ENCODE data around the gene GOLGA8T.
"Not testable (repeated sequence)": the region's sequence is repeated elsewhere in the genome, so short reads cannot be mapped to it uniquely, and the experiment has no call there.

DNA sequence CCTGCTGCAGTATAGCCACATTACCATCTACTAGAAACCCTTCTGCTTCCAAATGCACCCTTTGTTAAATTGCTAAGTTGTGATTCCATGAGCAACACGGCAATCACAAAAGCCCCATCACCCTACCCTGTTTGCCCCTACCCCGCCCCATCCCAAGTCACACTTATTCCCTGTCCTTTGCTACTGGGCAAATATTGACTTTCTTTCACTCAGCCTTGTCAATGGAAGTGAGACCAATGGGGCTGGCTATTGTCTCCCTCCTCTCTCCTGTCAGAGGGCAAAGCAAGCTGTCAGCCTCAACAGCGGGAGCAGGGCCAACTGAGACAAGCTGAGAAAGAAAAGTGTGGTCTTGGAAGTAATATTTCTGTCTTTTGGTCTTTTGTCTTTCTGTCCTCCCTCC lies 52.6 kb downstream of the GOLGA8T start:
- TF ChIP-seq RAD21 (IDR thresholded peaks at IDR 0.05; ENCODE audit: low read length); TEAD4 (IDR thresholded peaks at IDR 0.05; ENCODE audit: borderline replicate concordance, insufficient read depth); EP300 (IDR thresholded peaks at IDR 0.05; ENCODE audit: borderline replicate concordance in 1 of 2, low read depth in 1 of 2, low read length in 1 of 2); POLR2AphosphoS5 (IDR thresholded peaks at IDR 0.05; ENCODE audit: low read depth, low read length); SIN3A (IDR thresholded peaks at IDR 0.05; ENCODE audit: borderline replicate concordance, low read depth, low read length); TAF1 (IDR thresholded peaks at IDR 0.05; ENCODE audit: borderline replicate concordance, low read depth, low read length); MXI1 (IDR thresholded peaks at IDR 0.05; ENCODE audit: low read depth, low read length); EZH2phosphoT487 (IDR thresholded peaks at IDR 0.05; ENCODE audit: borderline replicate concordance, low read depth); JUND (IDR thresholded peaks at IDR 0.05): not testable (repeated sequence)
- TF ChIP-seq, protein P1, sequence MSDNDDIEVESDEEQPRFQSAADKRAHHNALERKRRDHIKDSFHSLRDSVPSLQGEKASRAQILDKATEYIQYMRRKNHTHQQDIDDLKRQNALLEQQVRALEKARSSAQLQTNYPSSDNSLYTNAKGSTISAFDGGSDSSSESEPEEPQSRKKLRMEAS (IDR thresholded peaks at IDR 0.05; ENCODE audit: low read depth) = not testable (repeated sequence)
- TF ChIP-seq, protein P2, sequence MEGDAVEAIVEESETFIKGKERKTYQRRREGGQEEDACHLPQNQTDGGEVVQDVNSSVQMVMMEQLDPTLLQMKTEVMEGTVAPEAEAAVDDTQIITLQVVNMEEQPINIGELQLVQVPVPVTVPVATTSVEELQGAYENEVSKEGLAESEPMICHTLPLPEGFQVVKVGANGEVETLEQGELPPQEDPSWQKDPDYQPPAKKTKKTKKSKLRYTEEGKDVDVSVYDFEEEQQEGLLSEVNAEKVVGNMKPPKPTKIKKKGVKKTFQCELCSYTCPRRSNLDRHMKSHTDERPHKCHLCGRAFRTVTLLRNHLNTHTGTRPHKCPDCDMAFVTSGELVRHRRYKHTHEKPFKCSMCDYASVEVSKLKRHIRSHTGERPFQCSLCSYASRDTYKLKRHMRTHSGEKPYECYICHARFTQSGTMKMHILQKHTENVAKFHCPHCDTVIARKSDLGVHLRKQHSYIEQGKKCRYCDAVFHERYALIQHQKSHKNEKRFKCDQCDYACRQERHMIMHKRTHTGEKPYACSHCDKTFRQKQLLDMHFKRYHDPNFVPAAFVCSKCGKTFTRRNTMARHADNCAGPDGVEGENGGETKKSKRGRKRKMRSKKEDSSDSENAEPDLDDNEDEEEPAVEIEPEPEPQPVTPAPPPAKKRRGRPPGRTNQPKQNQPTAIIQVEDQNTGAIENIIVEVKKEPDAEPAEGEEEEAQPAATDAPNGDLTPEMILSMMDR (IDR thresholded peaks at IDR 0.05) = not testable (repeated sequence)
- TF ChIP-seq, protein P3, sequence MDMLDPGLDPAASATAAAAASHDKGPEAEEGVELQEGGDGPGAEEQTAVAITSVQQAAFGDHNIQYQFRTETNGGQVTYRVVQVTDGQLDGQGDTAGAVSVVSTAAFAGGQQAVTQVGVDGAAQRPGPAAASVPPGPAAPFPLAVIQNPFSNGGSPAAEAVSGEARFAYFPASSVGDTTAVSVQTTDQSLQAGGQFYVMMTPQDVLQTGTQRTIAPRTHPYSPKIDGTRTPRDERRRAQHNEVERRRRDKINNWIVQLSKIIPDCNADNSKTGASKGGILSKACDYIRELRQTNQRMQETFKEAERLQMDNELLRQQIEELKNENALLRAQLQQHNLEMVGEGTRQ (IDR thresholded peaks at IDR 0.05; ENCODE audit: borderline replicate concordance, low read depth, low read length) = not testable (repeated sequence)
- TF ChIP-seq, protein P4, sequence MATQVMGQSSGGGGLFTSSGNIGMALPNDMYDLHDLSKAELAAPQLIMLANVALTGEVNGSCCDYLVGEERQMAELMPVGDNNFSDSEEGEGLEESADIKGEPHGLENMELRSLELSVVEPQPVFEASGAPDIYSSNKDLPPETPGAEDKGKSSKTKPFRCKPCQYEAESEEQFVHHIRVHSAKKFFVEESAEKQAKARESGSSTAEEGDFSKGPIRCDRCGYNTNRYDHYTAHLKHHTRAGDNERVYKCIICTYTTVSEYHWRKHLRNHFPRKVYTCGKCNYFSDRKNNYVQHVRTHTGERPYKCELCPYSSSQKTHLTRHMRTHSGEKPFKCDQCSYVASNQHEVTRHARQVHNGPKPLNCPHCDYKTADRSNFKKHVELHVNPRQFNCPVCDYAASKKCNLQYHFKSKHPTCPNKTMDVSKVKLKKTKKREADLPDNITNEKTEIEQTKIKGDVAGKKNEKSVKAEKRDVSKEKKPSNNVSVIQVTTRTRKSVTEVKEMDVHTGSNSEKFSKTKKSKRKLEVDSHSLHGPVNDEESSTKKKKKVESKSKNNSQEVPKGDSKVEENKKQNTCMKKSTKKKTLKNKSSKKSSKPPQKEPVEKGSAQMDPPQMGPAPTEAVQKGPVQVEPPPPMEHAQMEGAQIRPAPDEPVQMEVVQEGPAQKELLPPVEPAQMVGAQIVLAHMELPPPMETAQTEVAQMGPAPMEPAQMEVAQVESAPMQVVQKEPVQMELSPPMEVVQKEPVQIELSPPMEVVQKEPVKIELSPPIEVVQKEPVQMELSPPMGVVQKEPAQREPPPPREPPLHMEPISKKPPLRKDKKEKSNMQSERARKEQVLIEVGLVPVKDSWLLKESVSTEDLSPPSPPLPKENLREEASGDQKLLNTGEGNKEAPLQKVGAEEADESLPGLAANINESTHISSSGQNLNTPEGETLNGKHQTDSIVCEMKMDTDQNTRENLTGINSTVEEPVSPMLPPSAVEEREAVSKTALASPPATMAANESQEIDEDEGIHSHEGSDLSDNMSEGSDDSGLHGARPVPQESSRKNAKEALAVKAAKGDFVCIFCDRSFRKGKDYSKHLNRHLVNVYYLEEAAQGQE (IDR thresholded peaks at IDR 0.05; ENCODE audit: low read depth, low read length) = not testable (repeated sequence)

All from SK-N-SH (cell line).